Glutamatergic neuron (in vitro differentiated cells): ENCODE data around the gene CLEC4M. TPM values are rescaled to one million over a fixed set of nuclear protein-coding genes. Genes with fewer than 3 reads are reported as not detected.

Experiments used
- DNase-seq: peaks from one replicate; pipeline ENCODE4 v3.0.0; 2022
- H3K27ac Mint-ChIP-seq: one replicate; pipeline ENCODE4 v1.8.0; 2020; ENCODE audit warnings: mild to moderate bottlenecking, mixed read lengths, inconsistent platforms; ENCODE audit not compliant: unreplicated experiment
- H3K27me3 Mint-ChIP-seq: one replicate; pipeline ENCODE4 v1.8.0; 2020; ENCODE audit warnings: mild to moderate bottlenecking, moderate library complexity, mixed read lengths, inconsistent platforms; ENCODE audit not compliant: unreplicated experiment
- H3K36me3 Mint-ChIP-seq: one replicate; pipeline ENCODE4 v1.8.0; 2020; ENCODE audit warnings: mild to moderate bottlenecking, mixed read lengths, inconsistent platforms; ENCODE audit not compliant: unreplicated experiment
- H3K4me1 Mint-ChIP-seq: one replicate; pipeline ENCODE4 v1.8.0; 2020; ENCODE audit warnings: mild to moderate bottlenecking, low read depth, mixed read lengths, inconsistent platforms; ENCODE audit not compliant: unreplicated experiment
- H3K4me3 Mint-ChIP-seq: one replicate; pipeline ENCODE4 v1.8.0; 2020; ENCODE audit warnings: mild to moderate bottlenecking, mixed read lengths, inconsistent platforms; ENCODE audit not compliant: unreplicated experiment
- H3K9me3 Mint-ChIP-seq: one replicate; pipeline ENCODE4 v1.8.0; 2020; ENCODE audit warnings: mild to moderate bottlenecking, moderate library complexity, mixed read lengths, inconsistent platforms; ENCODE audit not compliant: unreplicated experiment
- total RNA-seq: library from RNA; stranded (reverse); fragmentation: NEBNext Ultra II Directional; extraction: Animal tissue kit (Norgen Biotek cat#: 25700); gene quantifications from one replicate; pipeline ENCODE4 v1.2.1, GENCODE V29; 2021; ENCODE audit not compliant: unreplicated experiment
- TF ChIP-seq, protein P1 (sequence below): fragments of 200-600 bp; sonication (generic); IDR thresholded peaks from one replicate; pipeline ENCODE4 v1.5.0; 2021; ENCODE audit not compliant: partially characterized antibody, unreplicated experiment

CLEC4M gene
- total RNA-seq, 1 donor from 2014 or later = not detected

DNA sequence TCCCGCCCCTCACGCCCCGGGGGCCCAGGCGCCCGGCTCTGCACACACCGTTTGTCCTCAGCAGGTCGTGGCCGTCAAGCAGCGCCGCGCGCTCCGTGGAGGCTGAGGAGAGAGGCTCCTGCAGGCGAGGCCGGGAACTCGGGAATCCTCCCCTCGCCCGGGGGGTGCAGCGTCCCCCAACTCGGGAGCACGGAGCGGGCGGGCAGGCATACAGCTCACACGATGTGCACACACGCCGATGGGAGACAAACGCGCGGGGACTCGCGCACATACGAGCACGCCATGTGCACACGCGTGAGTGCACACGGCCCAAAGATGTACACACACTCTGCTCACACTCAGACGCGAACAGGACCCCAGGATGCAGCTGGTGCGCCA, 31.8 kb upstream of the CLEC4M start:
- no peak overlapping the region for H3K4me3 Mint-ChIP-seq
- H3K27me3 Mint-ChIP-seq = peaks cover 5% of the 10 kb centered on the region
- TF ChIP-seq, protein P1, sequence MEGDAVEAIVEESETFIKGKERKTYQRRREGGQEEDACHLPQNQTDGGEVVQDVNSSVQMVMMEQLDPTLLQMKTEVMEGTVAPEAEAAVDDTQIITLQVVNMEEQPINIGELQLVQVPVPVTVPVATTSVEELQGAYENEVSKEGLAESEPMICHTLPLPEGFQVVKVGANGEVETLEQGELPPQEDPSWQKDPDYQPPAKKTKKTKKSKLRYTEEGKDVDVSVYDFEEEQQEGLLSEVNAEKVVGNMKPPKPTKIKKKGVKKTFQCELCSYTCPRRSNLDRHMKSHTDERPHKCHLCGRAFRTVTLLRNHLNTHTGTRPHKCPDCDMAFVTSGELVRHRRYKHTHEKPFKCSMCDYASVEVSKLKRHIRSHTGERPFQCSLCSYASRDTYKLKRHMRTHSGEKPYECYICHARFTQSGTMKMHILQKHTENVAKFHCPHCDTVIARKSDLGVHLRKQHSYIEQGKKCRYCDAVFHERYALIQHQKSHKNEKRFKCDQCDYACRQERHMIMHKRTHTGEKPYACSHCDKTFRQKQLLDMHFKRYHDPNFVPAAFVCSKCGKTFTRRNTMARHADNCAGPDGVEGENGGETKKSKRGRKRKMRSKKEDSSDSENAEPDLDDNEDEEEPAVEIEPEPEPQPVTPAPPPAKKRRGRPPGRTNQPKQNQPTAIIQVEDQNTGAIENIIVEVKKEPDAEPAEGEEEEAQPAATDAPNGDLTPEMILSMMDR = no peak
- no peak for DNase-seq
- H3K27ac Mint-ChIP-seq = no peak overlapping the region
- peaks cover 10% of the 10 kb centered on the region for H3K36me3 Mint-ChIP-seq
- H3K9me3 Mint-ChIP-seq = no peaks in the 10 kb centered on the region
- H3K4me1 Mint-ChIP-seq = peaks cover 7% of the 10 kb centered on the region

GRCh38 chr19:7731615-7732014, 31.4 kb upstream of the CLEC4M start:
- peaks cover 7% of the 10 kb centered on the region for H3K27me3 Mint-ChIP-seq
- peaks cover 7% of the 10 kb centered on the region for H3K4me1 Mint-ChIP-seq
- no peaks in the 10 kb centered on the region for H3K9me3 Mint-ChIP-seq
- H3K4me3 Mint-ChIP-seq = no peak overlapping the region
- H3K27ac Mint-ChIP-seq = no peak overlapping the region
- DNase-seq = no peak
- peaks cover 8% of the 10 kb centered on the region for H3K36me3 Mint-ChIP-seq
- TF ChIP-seq, protein P1 = no peak

DNA sequence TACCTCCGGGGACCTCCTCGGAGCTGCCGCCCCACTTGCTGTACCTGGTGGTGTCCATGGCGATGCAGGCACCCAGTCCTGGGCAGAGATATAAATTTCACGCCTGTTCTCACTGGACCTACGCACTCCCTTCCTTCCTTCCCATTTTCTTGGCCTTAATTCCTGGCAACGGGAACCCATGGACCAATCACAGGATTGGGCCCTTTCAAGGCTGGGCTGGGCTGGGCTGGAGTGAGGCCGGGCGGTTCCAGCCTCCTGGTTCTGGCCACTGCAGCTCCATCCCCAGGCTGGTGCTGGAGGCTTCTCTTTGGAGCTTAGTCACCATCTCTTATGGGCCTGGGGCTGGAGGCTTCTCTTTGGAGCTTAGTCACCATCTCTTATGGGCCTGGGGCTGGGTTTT, 31.0 kb upstream of the CLEC4M start, which contains the start of gene CLEC4G:
CLEC4G (minus strand) TSS at position 66 of the 400 bp plus-strand sequence; CDS start at position 58, 8 bp downstream.
- no peak within 1 kb of the TSS for H3K4me3 Mint-ChIP-seq
- no peaks in the 10 kb centered on the region for H3K9me3 Mint-ChIP-seq
- TF ChIP-seq, protein P1 = no peak
- H3K27me3 Mint-ChIP-seq = peaks cover 7% of the 10 kb centered on the region
- DNase-seq = no peak
- H3K4me1 Mint-ChIP-seq = peaks cover 7% of the 10 kb centered on the region
- peaks cover 6% of the 10 kb centered on the region for H3K36me3 Mint-ChIP-seq
- no peak within 1 kb of the TSS for H3K27ac Mint-ChIP-seq

DNA sequence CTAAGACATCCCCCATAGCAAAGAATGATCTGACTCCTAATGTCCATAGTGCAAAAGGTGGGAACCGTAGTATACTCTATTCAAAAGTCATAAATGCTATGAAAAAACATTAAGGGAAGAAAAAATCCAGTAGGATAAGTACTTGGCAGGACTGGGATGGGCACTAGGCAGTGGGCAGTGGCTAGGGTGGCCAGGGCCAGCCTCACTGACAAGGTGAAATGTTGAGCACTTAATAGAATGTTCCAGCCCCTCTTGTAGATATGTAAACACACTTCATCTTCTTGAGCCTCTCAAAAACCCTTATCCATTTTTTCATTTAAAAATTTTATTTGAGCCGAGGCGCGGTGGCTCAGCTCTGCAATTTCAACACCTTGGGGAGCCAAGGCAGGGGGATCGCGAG, 29.7 kb upstream of the CLEC4M start:
- no peak overlapping the region for H3K27ac Mint-ChIP-seq
- peaks cover 2% of the 10 kb centered on the region for H3K9me3 Mint-ChIP-seq
- peaks cover 1% of the 10 kb centered on the region for H3K36me3 Mint-ChIP-seq
- peaks cover 5% of the 10 kb centered on the region for H3K27me3 Mint-ChIP-seq
- H3K4me1 Mint-ChIP-seq = peaks cover 7% of the 10 kb centered on the region
- TF ChIP-seq, protein P1 = no peak
- no peak overlapping the region for H3K4me3 Mint-ChIP-seq
- DNase-seq = no peak

- Mint-ChIP-seq H3K27me3 (peaks cover 5% of the 10 kb centered on the region), H3K36me3 (no peaks in the 10 kb centered on the region), H3K27ac (no peak overlapping the region), H3K4me3 (no peak overlapping the region), H3K9me3 (peaks cover 2% of the 10 kb centered on the region), H3K4me1 (no peaks in the 10 kb centered on the region)
- DNase-seq = no peak
- TF ChIP-seq, protein P1 = no peak
Measured at GRCh38 chr19:7734220-7735203, 28.5 kb upstream of the CLEC4M start.
